Measurements from ENCODE around the gene MLLT6.

Gene MLLT6

DNA sequence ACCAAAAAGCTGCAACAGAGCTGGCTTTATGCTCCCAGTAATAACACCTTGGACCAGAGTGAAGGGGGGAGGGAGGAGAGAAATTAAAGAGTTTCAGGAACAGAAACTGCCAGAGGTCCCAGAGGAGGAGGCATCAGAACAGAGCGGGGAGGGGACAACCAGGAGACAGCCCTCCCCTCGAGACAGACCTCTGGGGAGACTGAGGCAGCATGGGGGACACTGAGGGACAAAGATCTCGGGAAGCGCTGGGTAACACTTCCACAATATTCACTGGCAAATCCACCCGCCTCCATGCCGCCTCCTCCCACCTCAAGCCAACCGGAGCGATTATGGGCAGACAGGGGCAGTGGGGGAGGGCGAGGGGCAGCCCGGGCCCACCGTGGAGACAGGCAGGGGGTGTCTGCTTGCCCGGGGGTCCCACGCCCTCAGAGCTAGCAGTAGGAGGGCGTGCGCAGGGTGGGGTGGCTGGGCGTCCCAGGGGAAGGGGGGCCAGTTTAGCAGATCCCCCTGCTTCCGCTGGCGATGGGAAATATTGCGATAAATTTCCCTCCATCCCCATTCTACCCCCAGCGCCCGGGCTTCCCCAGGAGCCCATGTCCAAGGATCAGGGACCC is 41.9 kb downstream of the MLLT6 start:
- Histone ChIP-seq H3K36me3 (ENCODE audit: control insufficient read depth, insufficient read depth, low read length) (no peaks in the 10 kb centered on the region), H3K4me1 (ENCODE audit: control insufficient read depth, insufficient read depth, low read length) (peaks cover 10% of the 10 kb centered on the region), H3K27me3 (ENCODE audit: control insufficient read depth, insufficient read depth, low read length) (peaks cover 2% of the 10 kb centered on the region), H3K9ac (ENCODE audit: low read length) (no peak overlapping the region), H3K27ac (ENCODE audit: low read depth, low read length) (peak overlapping the region; percentile 57), H3K4me3 (ENCODE audit: low read length) (peak overlapping the region; percentile 81)

DNA sequence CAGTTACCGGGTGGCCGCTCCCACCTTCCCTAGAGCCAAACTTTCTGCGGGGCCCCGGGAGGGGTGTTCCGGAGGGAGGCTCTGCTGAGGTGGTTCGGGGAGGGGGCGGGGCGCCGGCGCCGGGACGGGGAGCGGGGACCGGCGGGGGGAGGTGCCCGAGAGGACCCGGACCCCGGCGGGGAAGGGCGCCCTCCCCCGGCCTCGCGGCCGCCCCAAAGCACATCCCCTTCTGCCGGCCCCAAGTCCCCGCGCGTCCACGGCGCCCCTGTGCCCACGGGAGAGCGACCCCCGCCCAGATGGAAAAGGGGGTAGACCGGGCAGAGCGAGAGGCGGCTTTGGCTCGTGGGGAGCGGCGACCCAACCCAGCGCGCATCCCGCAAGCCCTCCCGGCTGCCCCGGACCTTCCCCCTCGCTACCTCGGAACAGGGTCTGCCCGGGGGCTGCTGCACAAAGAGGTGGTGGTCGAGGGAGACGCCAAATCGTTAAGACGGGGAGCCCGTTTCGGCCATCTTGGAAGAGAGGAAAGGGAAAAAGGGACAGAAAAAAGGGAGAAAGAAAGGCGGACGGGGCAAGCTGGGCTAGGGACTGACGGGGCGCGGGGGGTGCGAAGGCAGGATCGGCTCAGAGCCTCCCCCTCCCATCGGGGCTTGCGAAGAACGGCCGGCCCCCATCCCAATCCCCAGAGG is 42.5 kb downstream of the MLLT6 start:
- Histone ChIP-seq H3K27ac (ENCODE audit: low read depth, low read length) (peak overlapping the region; percentile 75), H3K4me1 (ENCODE audit: control insufficient read depth, insufficient read depth, low read length) (peaks cover 4% of the 10 kb centered on the region), H3K36me3 (ENCODE audit: control insufficient read depth, insufficient read depth, low read length) (no peaks in the 10 kb centered on the region), H3K4me3 (ENCODE audit: low read length) (peak overlapping the region; percentile 81), H3K27me3 (ENCODE audit: control insufficient read depth, insufficient read depth, low read length) (peaks cover 2% of the 10 kb centered on the region), H3K9ac (ENCODE audit: low read length) (peak overlapping the region; percentile 63)

DNA sequence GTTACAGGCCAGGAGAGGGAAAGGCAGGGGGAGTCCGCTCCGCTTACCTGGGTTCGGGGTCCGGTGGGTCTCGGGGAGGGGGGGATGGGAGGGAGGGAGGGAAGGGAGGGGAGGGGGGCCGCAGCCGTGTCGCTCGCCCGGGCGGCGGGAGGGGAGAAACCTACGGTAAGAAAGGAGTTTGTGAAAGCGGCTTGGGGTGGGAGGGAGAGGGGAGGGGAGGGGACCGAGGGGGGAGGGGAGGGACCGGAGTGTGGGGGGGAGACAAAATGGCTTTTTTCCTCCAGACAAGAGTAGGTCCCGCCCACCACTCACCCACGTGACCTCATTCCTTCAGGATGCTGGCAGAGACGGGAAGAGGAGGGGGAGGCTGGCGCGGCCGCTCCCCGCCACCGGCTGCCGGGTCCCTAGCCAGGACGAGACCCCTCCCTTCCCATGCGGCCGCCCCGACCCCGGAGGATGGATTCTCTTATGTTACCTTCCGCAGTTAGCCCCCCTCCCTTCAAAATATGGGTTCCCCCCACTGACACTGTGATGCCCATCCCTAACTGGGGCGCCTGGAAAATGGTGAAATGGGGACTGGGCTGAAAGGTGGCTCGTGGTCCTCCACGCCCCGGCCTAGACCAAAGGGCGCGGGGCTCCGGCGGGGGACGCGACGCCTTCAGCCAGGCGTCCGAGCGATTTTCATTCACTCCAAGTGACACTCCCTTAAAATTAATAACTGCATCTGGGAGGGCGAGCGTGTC is 43.2 kb downstream of the MLLT6 start, which contains the start of gene PCGF2:
Gene PCGF2 (minus strand): TSS at position 188 of the 743 bp plus-strand sequence. CDS start 7,934 bp downstream, outside the sequence.
- H3K27ac ChIP-seq (ENCODE audit: low read depth, low read length) = peak within 1 kb of the TSS; percentile 75
- no peaks in the 10 kb centered on the region for H3K36me3 ChIP-seq (ENCODE audit: control insufficient read depth, insufficient read depth, low read length)
- peak within 1 kb of the TSS; percentile 63 for H3K9ac ChIP-seq (ENCODE audit: low read length)
- H3K27me3 ChIP-seq (ENCODE audit: control insufficient read depth, insufficient read depth, low read length) = peaks cover 2% of the 10 kb centered on the region
- H3K4me1 ChIP-seq (ENCODE audit: control insufficient read depth, insufficient read depth, low read length) = no peaks in the 10 kb centered on the region
- peak within 1 kb of the TSS; percentile 81 for H3K4me3 ChIP-seq (ENCODE audit: low read length)

DNA sequence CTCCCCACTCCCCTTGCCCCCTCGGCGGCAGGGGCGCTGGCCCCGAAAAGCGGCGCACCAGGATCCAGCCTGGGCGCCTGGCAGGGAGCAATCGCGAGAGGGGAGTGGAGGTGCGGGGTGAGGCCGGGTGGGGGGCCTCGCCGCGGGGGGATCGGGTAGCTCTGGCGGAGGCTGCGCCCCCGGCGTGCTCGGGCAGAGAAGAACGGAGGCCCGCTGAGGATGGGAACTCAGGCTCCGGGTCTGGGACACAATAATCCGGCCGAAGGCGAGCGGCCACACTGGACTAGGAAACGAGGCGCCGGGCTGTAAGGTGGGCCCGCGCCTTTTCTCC is 43.8 kb downstream of the MLLT6 start:
- Histone ChIP-seq H3K27me3 (ENCODE audit: control insufficient read depth, insufficient read depth, low read length) (peaks cover 2% of the 10 kb centered on the region), H3K4me1 (ENCODE audit: control insufficient read depth, insufficient read depth, low read length) (no peaks in the 10 kb centered on the region)

DNA sequence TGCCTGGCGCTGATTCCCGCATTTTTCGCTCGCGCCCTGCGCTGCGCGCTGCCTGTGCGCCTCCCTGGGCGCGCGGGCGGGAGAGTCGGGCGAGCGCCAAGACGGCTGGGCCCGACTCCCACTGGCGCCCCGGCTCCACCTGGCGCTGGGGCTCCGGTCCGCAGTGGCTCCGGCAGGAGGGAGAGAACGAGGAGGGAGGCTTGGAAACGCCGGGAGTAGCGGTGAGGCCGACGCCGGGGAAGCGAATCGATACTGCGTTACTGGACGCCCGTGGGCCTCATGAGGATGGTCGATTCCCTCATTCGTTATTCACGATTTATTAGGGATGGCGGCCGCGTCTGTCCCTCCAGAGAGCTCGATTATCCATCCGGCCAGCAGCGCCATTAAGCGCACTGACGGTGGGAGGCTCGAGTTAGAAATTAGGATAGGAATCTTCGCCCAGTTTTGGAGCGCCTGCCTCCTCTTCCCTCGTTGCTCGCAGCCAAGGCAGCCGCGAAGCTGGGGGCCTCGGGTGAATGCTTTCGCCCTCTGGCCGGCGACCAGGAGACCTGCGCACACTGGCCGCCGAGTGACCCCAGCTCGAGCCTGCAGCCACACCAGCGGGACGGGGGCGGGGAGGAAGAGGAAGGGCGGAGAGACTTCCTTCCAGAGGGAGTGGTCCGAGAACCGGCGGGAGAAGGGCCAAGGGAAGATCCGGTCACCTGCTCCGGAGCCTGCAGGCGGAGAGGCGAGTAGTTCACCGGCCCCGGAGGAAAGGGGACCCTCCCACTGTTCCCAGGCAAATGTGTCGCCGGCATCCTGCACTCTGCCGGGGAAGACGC is 44.4 kb downstream of the MLLT6 start:
- peaks cover 3% of the 10 kb centered on the region for H3K36me3 ChIP-seq (ENCODE audit: control insufficient read depth, insufficient read depth, low read length)
- peak overlapping the region; percentile 32 for H3K9ac ChIP-seq (ENCODE audit: low read length)
- peaks cover 2% of the 10 kb centered on the region for H3K27me3 ChIP-seq (ENCODE audit: control insufficient read depth, insufficient read depth, low read length)
- no peaks in the 10 kb centered on the region for H3K4me1 ChIP-seq (ENCODE audit: control insufficient read depth, insufficient read depth, low read length)
- peak overlapping the region; percentile 72 for H3K27ac ChIP-seq (ENCODE audit: low read depth, low read length)
- peak overlapping the region; percentile 76 for H3K4me3 ChIP-seq (ENCODE audit: low read length)

More for the DNA sequence above, 43.8 kb downstream of the MLLT6 start:
- Histone ChIP-seq H3K9ac (ENCODE audit: low read length) (peak overlapping the region; percentile 32), H3K4me3 (ENCODE audit: low read length) (peak overlapping the region; percentile 76), H3K27ac (ENCODE audit: low read depth, low read length) (peak overlapping the region; percentile 72), H3K36me3 (ENCODE audit: control insufficient read depth, insufficient read depth, low read length) (peaks cover under 1% of the 10 kb centered on the region)

DNA sequence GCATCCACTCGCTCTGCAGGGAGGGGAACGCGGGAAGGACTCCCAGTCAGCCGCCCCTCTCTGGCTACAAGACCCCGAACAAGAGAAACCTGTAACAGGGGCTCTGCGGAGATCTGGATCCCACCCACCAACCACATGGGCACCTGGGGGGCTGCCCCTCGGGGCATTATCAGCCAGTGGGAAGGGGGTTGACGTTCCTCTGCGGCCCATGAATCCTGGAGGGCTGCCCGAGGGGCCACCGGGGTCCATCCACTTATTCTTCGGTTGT is 44.9 kb downstream of the MLLT6 start:
- Histone ChIP-seq H3K9ac (ENCODE audit: low read length) (no peak overlapping the region), H3K36me3 (ENCODE audit: control insufficient read depth, insufficient read depth, low read length) (peaks cover 5% of the 10 kb centered on the region), H3K4me1 (ENCODE audit: control insufficient read depth, insufficient read depth, low read length) (no peaks in the 10 kb centered on the region), H3K4me3 (ENCODE audit: low read length) (peak overlapping the region; percentile 76), H3K27ac (ENCODE audit: low read depth, low read length) (no peak overlapping the region), H3K27me3 (ENCODE audit: control insufficient read depth, insufficient read depth, low read length) (peaks cover 2% of the 10 kb centered on the region)

DNA sequence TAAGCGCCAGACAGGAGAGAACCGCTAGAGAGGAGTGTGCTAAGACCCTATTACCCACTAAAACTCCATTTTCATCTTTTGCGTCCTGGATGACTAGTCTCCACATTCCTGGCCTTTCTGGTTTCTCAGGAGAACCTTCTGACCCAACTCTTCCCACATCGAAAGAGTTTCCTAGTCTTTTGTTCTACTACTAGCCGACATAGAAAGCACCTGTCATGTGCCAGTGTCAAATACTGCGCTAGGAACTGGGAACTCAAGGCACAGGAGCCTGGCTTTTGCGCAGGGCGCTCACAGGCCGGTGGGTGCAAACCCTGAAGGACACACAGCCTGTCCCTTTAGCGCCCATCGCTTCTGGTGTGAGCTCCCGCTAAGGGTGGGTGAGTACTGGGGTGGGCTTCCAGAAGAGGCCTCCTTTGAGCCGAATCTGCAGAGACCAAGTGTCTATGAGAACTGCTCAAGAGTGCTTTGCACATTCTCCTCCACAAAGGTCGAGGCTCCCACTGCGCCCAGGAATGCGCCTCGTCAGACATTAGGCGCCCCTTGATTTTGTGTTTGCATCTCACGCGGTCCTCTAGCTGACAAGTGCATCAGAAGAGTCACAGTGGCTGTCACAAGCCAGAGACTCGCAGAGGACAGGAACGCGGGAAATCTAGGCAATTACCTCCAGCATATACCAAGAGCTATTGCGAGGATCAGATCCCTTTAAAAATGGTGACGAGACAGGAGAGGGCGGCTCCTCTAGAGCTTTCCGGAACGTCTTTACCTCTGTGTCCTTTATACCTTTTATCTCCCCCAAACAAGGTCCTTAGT is 45.4 kb downstream of the MLLT6 start:
- peaks cover 6% of the 10 kb centered on the region for H3K36me3 ChIP-seq (ENCODE audit: control insufficient read depth, insufficient read depth, low read length)
- H3K9ac ChIP-seq (ENCODE audit: low read length) = no peak overlapping the region
- H3K4me1 ChIP-seq (ENCODE audit: control insufficient read depth, insufficient read depth, low read length) = no peaks in the 10 kb centered on the region
- no peak overlapping the region for H3K27ac ChIP-seq (ENCODE audit: low read depth, low read length)
- peaks cover 2% of the 10 kb centered on the region for H3K27me3 ChIP-seq (ENCODE audit: control insufficient read depth, insufficient read depth, low read length)
- H3K4me3 ChIP-seq (ENCODE audit: low read length) = peak overlapping the region; percentile 76

DNA sequence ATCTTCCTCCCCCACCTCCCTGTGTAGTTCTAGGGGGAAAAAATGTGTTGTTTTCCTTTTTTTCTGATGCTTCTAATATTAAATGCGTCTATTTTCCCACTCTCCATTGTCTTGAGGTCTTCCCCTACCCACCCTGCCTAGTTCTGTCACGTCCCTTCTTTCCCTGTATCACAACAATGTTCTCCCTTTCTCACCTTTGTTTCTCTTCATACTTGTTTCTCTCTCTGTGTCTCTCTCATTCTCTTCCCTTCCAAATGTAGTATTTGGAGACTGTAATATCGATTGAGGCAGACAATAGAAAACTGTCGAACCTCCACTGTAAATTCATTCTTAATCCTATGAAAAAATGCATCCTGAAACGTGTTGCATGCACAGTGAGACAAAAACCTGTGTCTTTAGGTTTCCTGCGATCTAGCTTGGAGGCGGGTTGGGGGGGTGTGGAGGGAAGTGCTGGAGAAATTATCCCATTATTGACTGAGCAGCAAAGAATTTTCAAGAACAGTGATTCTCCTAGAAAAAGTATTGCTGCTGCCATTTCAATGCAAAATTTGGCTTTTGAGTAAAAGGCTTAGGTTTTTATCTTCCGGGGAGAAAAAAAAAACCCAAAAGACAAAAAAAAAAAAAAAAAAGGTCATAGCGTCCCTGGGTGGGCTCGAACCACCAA is 46.2 kb downstream of the MLLT6 start:
- Histone ChIP-seq H3K4me3 (ENCODE audit: low read length) (peak overlapping the region; percentile 44), H3K4me1 (ENCODE audit: control insufficient read depth, insufficient read depth, low read length) (no peaks in the 10 kb centered on the region), H3K27me3 (ENCODE audit: control insufficient read depth, insufficient read depth, low read length) (peaks cover 2% of the 10 kb centered on the region), H3K36me3 (ENCODE audit: control insufficient read depth, insufficient read depth, low read length) (peaks cover 11% of the 10 kb centered on the region), H3K27ac (ENCODE audit: low read depth, low read length) (peak overlapping the region; percentile 65), H3K9ac (ENCODE audit: low read length) (no peak overlapping the region)

DNA sequence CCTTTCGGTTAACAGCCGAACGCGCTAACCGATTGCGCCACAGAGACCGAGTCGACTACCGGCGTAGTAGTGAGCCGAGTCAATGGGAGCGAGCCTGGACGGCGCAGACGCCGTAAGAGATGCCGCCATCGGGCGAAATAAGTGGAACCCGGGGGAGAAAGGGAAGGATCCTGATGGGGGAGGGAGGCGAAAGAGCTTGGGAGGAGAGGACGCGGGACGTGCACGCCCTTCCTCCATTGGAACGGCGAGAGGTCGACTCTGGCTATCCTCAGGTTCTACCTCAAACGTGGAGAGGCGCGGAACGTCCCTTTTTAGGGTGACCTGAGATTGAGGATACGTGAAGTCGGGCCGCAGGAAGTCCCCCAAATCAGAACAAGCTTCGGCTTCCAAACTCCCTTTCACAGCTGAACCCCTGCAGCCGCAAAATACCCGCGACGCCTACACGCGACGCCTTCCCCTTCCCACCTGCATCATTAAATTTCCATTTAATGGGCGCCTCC is 46.8 kb downstream of the MLLT6 start:
- peak overlapping the region; percentile 13 for H3K9ac ChIP-seq (ENCODE audit: low read length)
- H3K36me3 ChIP-seq (ENCODE audit: control insufficient read depth, insufficient read depth, low read length) = peaks cover 11% of the 10 kb centered on the region
- peak overlapping the region; percentile 99 for H3K4me3 ChIP-seq (ENCODE audit: low read length)
- H3K27ac ChIP-seq (ENCODE audit: low read depth, low read length) = peak overlapping the region; percentile 65
- peaks cover 2% of the 10 kb centered on the region for H3K27me3 ChIP-seq (ENCODE audit: control insufficient read depth, insufficient read depth, low read length)
- H3K4me1 ChIP-seq (ENCODE audit: control insufficient read depth, insufficient read depth, low read length) = no peaks in the 10 kb centered on the region

DNA sequence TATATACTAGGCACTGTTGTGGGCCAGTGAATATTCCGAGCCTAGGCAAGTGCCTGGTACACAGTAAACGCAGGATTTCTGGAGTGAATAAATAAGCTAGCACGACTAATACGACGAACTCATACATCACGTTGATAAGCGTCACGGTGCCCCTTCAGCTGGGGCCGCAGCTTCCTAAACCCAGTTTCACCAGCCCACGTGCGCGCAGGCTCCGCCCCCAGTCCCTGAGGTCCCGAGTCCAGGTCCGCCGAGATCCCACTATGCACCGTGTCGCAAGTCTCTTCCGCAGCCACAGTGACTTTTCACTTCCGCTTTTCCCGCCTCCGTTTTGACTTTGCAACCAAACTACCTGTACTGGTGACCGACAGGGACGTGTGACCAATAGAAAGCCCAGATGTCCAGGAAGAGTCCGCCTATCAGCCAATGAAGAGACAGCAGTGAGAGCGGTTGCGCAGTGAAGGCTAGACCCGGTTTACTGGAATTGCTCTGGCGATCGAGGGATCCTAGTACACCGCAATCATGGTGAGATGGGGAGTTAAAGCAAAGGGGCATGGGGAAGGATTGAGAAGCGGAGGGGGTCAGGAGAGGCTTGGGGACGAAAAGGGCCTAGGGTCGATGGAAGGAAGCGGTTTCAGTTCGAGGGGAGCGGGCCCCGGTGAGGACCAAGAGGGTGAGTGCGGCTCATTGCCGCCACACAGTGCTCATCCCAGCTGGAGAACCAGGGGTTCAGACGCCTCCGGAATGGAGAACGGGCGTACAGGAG is 47.4 kb downstream of the MLLT6 start, which contains the start of gene PSMB3:
Gene PSMB3 (plus strand): TSS at position 434 of the 763 bp plus-strand sequence. CDS start 86 bp downstream, at position 520.
- Histone ChIP-seq H3K27me3 (ENCODE audit: control insufficient read depth, insufficient read depth, low read length) (peaks cover 2% of the 10 kb centered on the region), H3K4me3 (ENCODE audit: low read length) (peak within 1 kb of the TSS; percentile 99), H3K27ac (ENCODE audit: low read depth, low read length) (peak within 1 kb of the TSS; percentile 92), H3K4me1 (ENCODE audit: control insufficient read depth, insufficient read depth, low read length) (no peaks in the 10 kb centered on the region), H3K9ac (ENCODE audit: low read length) (peak within 1 kb of the TSS; percentile 91), H3K36me3 (ENCODE audit: control insufficient read depth, insufficient read depth, low read length) (peaks cover 11% of the 10 kb centered on the region)

All from rectal smooth muscle tissue (tissue), 1 donor.